Mammary epithelial cell (primary cell): ENCODE results near the gene MYO5A.

Experiments
- CTCF ChIP-seq, 2 donors: IDR thresholded peaks in 1 of 2; conservative IDR thresholded peaks in 1 of 2; 2 replicates each; pipeline ENCODE4 v1.5.1; 2011 to 2012; ENCODE audit warnings: inconsistent platforms in 2 of 2, low read length in 2 of 2, mild to moderate bottlenecking in 2 of 2, control low read depth in 1 of 2, low read depth in 1 of 2; ENCODE audit not compliant: insufficient read depth in 1 of 2; ENCODE audit errors: extremely low read depth in 1 of 2
- EZH2 ChIP-seq: IDR thresholded peaks from 2 replicates; pipeline ENCODE4 v1.6.1; 2012; ENCODE audit warnings: low read length, inconsistent platforms, borderline replicate concordance

GRCh38 chr15:52463638-52464037 lies 65.0 kb downstream of the MYO5A start:
- TF ChIP-seq CTCF (conservative IDR thresholded peaks at IDR 0.05 in 1 of 2, IDR thresholded peaks at IDR 0.05 in 1 of 2; ENCODE audit: extremely low read depth in 1 of 2, insufficient read depth in 1 of 2, low read depth in 1 of 2, low read length in 2 of 2) (peak in 1 of 2 donors; percentile 31), EZH2 (no peak)
